MCF 10A (cell line): Measurements from ENCODE around the gene SLC6A18. TPM values are rescaled to one million over a fixed set of nuclear protein-coding genes. Genes with fewer than 3 reads are reported as not detected.

ENCODE experiments used
- BruUV-seq: library from RNA; stranded (reverse); fragments of 400-500 nt; replicated peaks from 2 replicates; lab custom pipeline; 2021; lab: Mats Ljungman, UMichigan
- CTCF ChIA-PET: fragments of 300-600 bp; sonication (Branson Sonifier 250); formaldehyde crosslinking; extraction: SDS; loops from one replicate; lab custom pipeline; 2021; ENCODE audit warnings: antibody characterized with exemption, inconsistent platforms; lab: Yijun Ruan, JAX
- POLR2A ChIA-PET: fragments of 300-600, 350-650 bp; sonication (Branson Sonifier 250); formaldehyde crosslinking; extraction: SDS; loops from one replicate; lab custom pipeline; 2020; ENCODE audit warnings: antibody characterized with exemption, inconsistent platforms; lab: Yijun Ruan, JAX
- DNase-seq: peaks from one replicate; pipeline ENCODE4 v3.0.0-alpha.2; 2018; ENCODE audit not compliant: unreplicated experiment
- H3K27ac Mint-ChIP-seq: one replicate; pipeline ENCODE4 v1.8.0; 2022; ENCODE audit warnings: mild to moderate bottlenecking, low read depth, mixed read lengths; ENCODE audit not compliant: unreplicated experiment
- H3K27me3 Mint-ChIP-seq: one replicate; pipeline ENCODE4 v1.8.0; 2022; ENCODE audit warnings: mixed read lengths; ENCODE audit not compliant: insufficient read depth, unreplicated experiment
- H3K36me3 Mint-ChIP-seq: one replicate; pipeline ENCODE4 v1.8.0; 2022; ENCODE audit warnings: mild to moderate bottlenecking, moderate library complexity, mixed read lengths; ENCODE audit not compliant: insufficient read depth, unreplicated experiment
- H3K4me1 Mint-ChIP-seq: one replicate; pipeline ENCODE4 v1.8.0; 2022; ENCODE audit warnings: mixed read lengths; ENCODE audit not compliant: insufficient read depth, unreplicated experiment
- H3K4me3 Mint-ChIP-seq: one replicate; pipeline ENCODE4 v1.8.0; 2022; ENCODE audit warnings: mild to moderate bottlenecking, moderate library complexity, mixed read lengths; ENCODE audit not compliant: unreplicated experiment
- H3K9me3 Mint-ChIP-seq: one replicate; pipeline ENCODE4 v1.8.0; 2022; ENCODE audit warnings: mixed read lengths; ENCODE audit not compliant: unreplicated experiment
- intact Hi-C: fragments of 100-400 bp; cut with micrococcal nuclease; formaldehyde crosslinking; loops from 2 replicates; pipeline ENCODE4 v1.14.1; 2022
- total RNA-seq: library from RNA; stranded (reverse); gene quantifications from 2 replicates; pipeline ENCODE4 v1.2.3, GENCODE V29; 2022
- TF ChIP-seq, protein P1 (sequence below): fragments of 200-600 bp; IDR thresholded peaks from one replicate; pipeline ENCODE4 v1.8.0; 2022; ENCODE audit warnings: antibody characterized with exemption, mild to moderate bottlenecking; ENCODE audit not compliant: unreplicated experiment

Gene SLC6A18
- total RNA-seq, 1 experiment from 2014 or later: not detected

DNA sequence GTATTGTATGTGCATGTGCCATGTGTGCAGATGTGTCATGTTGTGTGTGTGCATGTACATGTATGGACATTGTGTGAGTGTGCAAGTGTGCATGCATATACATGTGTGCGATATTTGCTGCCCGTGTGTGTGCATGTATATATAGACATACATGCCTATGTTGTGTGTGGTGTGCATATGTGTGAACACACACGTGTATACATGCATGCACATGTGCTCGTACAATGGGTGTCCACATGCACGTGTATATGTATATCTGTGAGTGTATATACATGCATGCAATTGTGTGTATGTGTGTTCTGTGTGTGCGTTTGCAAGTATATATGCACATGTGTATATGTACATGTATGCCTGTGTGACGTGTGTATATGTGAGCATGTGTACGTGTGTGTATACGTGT is 3.0 kb upstream of the SLC6A18 start:
- H3K9me3 Mint-ChIP-seq: no peaks in the 10 kb centered on the region
- peaks cover 11% of the 10 kb centered on the region for H3K27me3 Mint-ChIP-seq
- ChIA-PET CTCF (interaction anchor here (0.6 kb wide), 1 partner anchor 431 kb away, joined by 3 read pairs; no protein-coding TSS in a partner anchor), POLR2A (no interaction called here)
- no peak overlapping the region for H3K27ac Mint-ChIP-seq
- no peaks in the 10 kb centered on the region for H3K36me3 Mint-ChIP-seq
- DNase-seq: no peak
- intact Hi-C loops: no loop called here
- BruUV-seq: no TSS peak
- no peaks in the 10 kb centered on the region for H3K4me1 Mint-ChIP-seq
- no peak overlapping the region for H3K4me3 Mint-ChIP-seq
- TF ChIP-seq, protein P1, sequence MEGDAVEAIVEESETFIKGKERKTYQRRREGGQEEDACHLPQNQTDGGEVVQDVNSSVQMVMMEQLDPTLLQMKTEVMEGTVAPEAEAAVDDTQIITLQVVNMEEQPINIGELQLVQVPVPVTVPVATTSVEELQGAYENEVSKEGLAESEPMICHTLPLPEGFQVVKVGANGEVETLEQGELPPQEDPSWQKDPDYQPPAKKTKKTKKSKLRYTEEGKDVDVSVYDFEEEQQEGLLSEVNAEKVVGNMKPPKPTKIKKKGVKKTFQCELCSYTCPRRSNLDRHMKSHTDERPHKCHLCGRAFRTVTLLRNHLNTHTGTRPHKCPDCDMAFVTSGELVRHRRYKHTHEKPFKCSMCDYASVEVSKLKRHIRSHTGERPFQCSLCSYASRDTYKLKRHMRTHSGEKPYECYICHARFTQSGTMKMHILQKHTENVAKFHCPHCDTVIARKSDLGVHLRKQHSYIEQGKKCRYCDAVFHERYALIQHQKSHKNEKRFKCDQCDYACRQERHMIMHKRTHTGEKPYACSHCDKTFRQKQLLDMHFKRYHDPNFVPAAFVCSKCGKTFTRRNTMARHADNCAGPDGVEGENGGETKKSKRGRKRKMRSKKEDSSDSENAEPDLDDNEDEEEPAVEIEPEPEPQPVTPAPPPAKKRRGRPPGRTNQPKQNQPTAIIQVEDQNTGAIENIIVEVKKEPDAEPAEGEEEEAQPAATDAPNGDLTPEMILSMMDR: no peak

DNA sequence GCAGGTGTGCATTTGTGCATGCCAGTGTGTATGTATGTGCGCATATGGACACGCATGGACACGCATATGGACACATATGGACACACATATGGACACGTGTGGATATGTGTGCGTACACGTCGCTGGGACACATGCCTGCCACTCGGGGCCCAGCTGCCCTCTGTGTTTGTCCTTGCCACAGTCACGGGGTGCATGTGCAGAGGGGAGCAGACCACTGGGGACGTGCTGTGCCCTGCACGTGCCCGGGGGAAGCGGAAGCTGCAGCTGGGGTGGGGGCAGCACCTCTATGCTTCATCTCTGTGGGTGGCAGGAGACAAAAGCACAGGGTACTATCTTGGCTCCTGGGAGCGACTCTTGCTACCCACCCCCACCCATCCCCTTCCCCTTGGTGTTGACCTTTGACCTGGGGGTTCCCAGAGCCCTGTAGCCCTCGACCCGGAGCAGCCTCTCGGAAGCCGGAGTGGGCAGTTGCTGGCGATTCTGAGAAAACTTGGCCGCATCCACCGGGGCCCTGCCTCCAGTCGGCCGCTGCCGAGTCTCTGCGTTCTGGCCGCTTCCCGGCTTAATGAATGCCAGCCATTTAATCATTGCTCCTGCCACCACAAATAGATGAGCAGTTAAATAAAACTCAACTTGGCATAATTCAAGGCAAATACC is 2.4 kb upstream of the SLC6A18 start:
- no peaks in the 10 kb centered on the region for H3K9me3 Mint-ChIP-seq
- H3K27me3 Mint-ChIP-seq: peaks cover 11% of the 10 kb centered on the region
- no TSS peak for BruUV-seq
- TF ChIP-seq, protein P1: no peak
- POLR2A ChIA-PET: no interaction called here
- no peak overlapping the region for H3K27ac Mint-ChIP-seq
- H3K36me3 Mint-ChIP-seq: no peaks in the 10 kb centered on the region
- intact Hi-C loops: no loop called here
- no peak overlapping the region for H3K4me3 Mint-ChIP-seq
- CTCF ChIA-PET: no interaction called here
- DNase-seq: no peak
- H3K4me1 Mint-ChIP-seq: no peaks in the 10 kb centered on the region

DNA sequence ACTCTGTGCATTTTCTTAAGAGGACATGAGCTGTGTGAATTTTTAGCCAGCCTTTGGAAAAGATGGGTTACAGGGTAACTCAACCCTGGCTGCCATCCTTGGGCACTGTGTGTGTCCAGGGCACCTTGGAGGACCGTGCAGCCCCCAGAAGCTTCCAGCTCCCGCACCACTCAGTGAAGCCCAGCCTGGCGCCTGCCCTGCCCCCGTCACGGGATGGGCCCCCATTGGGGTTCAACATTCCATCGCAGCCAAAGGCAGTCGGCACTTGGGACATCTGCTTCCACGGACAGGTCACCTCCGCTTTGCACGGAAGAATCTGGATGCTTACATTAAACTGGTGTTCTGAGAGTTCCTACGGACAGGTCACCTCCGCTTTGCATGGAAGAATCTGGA is 1.9 kb upstream of the SLC6A18 start:
- peaks cover 5% of the 10 kb centered on the region for H3K36me3 Mint-ChIP-seq
- TF ChIP-seq, protein P1: no peak
- DNase-seq: no peak
- POLR2A ChIA-PET: no interaction called here
- H3K27ac Mint-ChIP-seq: no peak overlapping the region
- H3K4me3 Mint-ChIP-seq: no peak overlapping the region
- CTCF ChIA-PET: no interaction called here
- no peaks in the 10 kb centered on the region for H3K4me1 Mint-ChIP-seq
- H3K9me3 Mint-ChIP-seq: no peaks in the 10 kb centered on the region
- peaks cover 11% of the 10 kb centered on the region for H3K27me3 Mint-ChIP-seq
- BruUV-seq: no TSS peak
- intact Hi-C loops: no loop called here

DNA sequence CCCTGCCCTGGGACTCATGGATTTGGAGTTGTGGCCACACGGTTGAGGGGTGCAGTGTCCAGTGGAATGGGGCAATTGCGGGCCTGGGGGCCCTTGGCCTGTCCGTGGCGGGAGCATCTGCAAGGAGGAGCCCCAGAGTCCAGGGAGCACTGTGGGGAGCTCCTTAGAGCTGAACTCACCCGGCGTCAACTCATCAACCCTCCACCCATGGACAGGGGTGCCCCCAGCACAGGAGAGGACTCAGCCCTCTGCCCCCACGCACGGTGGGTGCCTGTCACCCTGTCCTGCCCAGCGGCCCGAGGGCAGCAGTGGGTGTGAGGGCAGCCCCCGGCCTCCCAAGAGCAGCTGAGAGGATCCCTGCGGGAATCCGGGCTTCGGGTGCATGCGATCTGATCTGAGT is 550 bp upstream of the SLC6A18 start:
- CTCF ChIA-PET: interaction anchor here (1.0 to 1.2 kb wide), 2 partner anchors 16 to 131 kb away, joined by 3 read pairs; no protein-coding TSS in a partner anchor
- DNase-seq: no peak
- H3K9me3 Mint-ChIP-seq: no peaks in the 10 kb centered on the region
- intact Hi-C loops: no loop called here
- peaks cover 5% of the 10 kb centered on the region for H3K36me3 Mint-ChIP-seq
- TF ChIP-seq, protein P1: no peak
- no TSS peak for BruUV-seq
- POLR2A ChIA-PET: interaction anchor here (0.6 kb wide), 1 partner anchor 409 kb away, joined by 3 read pairs; no protein-coding TSS in a partner anchor
- H3K27ac Mint-ChIP-seq: no peak overlapping the region
- no peaks in the 10 kb centered on the region for H3K4me1 Mint-ChIP-seq
- no peak overlapping the region for H3K4me3 Mint-ChIP-seq
- H3K27me3 Mint-ChIP-seq: peaks cover 20% of the 10 kb centered on the region
